Stimulated activated CD4-positive, alpha-beta T cell treated with anti-CD3 and anti-CD28 coated beads, Interleukin-1b, Interleukin-23, amount 100 ng/mL, for 4 hours (primary cell): Measurements from ENCODE around the gene ZSCAN18.

Experiments
- DNase-seq, 2 donors: peaks; one replicate each; pipeline ENCODE4 v3.0.0-alpha.2; 2020; ENCODE audit warnings: low read depth in 2 of 2

The ZSCAN18 gene

DNA sequence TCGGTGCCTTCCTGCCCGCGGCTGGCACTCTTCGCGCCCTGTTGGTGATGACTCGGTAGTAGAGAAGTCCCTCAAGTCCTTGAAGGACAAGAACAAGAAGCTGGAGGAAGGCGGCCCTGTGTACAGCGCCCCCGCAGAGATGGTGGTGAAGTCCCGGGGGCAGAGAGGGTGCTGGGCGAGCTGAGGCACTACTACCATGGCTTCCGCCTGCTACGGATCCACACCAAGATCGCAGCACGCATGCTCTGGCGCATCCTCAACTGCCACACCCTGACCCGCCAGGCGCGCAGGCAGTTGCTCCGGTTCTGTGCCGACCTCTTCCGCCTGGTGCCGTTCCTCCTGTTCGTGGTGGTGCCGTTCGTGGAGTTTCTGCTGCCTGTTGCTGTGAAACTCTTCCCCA is 53.1 kb downstream of the ZSCAN18 start:
- no peak for DNase-seq

- no peak for DNase-seq
Observed at GRCh38 chr19:58044391-58044790, 53.6 kb downstream of the ZSCAN18 start.

- DNase-seq, result no peak
Observed at GRCh38 chr19:58042495-58043340, 55.3 kb downstream of the ZSCAN18 start.

DNA sequence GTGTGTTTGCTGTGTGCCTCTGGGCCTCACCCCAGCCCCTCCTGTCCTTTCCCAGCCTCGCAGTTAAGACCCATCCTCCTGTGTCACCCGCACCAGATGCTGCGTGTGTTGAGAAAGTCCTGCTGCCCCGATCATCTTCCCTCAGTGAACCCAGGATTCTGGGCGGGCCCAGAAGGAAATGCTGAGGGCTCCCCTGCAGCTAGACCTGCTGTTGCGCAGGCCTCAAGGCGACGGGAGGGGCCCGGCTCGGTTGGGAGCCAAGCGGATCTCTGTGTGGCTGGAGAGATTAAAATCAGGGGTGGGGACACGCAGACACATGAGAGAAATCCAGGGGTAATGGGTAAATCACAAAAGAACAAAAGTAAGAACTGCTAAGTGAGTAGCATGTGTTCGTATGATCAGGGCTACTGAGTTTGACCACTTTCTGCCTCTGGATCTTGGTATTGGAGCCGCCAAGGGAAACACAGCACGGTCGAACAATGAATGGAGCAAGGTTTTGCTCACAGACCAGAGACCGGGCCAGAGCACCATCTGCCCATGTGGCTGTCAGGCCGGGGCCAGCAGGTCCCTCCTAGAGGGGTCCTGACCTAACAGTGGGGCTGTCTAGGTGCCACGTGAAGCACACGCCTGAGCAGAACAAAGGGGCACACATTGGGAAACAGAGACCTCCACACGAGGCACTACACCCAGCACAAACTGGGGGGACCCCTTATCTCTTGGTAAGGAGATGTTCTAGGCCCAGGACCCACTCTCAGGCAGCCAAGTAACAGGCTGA is 57.1 kb downstream of the ZSCAN18 start:
- no peak for DNase-seq

DNA sequence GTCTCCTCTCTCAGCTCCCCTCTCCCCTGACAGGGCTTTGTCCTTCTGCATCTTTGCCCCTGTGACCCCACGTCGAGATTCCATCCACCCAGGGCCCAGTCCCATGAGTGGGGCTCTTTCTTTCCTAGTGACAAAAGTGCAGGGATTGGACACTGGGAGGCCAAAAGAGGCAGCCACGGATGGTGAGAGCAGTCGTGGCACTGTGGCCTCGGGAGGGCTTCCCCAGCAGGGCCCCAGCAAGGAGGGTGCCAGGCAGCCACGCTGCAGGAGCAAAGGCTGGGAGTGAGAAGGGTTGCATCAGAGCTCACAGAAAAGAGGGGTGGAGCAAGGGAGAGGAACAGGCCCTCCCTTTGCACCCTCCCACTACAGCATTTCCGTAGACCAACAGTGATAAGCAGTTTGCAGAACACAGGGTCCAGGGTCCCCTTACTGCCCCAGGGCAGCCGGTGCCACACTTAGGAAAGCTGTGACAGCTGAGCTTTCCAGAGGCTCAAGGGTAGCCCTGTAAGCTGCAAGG is 59.3 kb downstream of the ZSCAN18 start:
- DNase-seq, result no peak

- no peak for DNase-seq
Observed at GRCh38 chr19:58037927-58038687, 59.9 kb downstream of the ZSCAN18 start.

- DNase-seq, result no peak
Observed at GRCh38 chr19:58035863-58036262, 62.2 kb downstream of the ZSCAN18 start.

- no peak for DNase-seq
Observed at GRCh38 chr19:58034477-58034793, 63.6 kb downstream of the ZSCAN18 start.
